Urinary bladder (tissue), 4 donors: Measurements from ENCODE around the gene PRLR. TPM values are rescaled to one million over a fixed set of nuclear protein-coding genes. Genes with fewer than 3 reads are reported as not detected.

Source experiments
- DNase-seq: peaks from one replicate; pipeline ENCODE4 v3.0.0-alpha.2; 2015; ENCODE audit errors: extremely low spot score
- H3K27ac ChIP-seq: one replicate; pipeline ENCODE4 v1.5.1; 2013; ENCODE audit warnings: low read depth, mild to moderate bottlenecking, moderate library complexity
- H3K36me3 ChIP-seq: one replicate; pipeline ENCODE4 v1.6.1; 2013; ENCODE audit warnings: mild to moderate bottlenecking, moderate library complexity; ENCODE audit not compliant: insufficient read depth
- H3K4me1 ChIP-seq: one replicate; pipeline ENCODE4 v1.6.1; 2013; ENCODE audit warnings: mild to moderate bottlenecking, moderate library complexity; ENCODE audit not compliant: insufficient read depth
- H3K4me3 ChIP-seq: one replicate; pipeline ENCODE4 v1.5.1; 2013; ENCODE audit warnings: low read depth, low read length
- WGBS: extraction: QIAGEN DNeasy Blood & Tissue Kit; methylation state at CpG from one replicate; pipeline ENCODE4 v1.1.7; 2013; 5-methylcytosine and 5-hydroxymethylcytosine counted together
- polyA plus RNA-seq: library from polyadenylated mRNA; stranded (reverse); fragments of 200-250 nt; gene quantifications from one replicate; pipeline ENCODE4 v1.2.3, GENCODE V29; 2013
- total RNA-seq: library from RNA; depleted of rRNA; stranded (reverse); fragments of >200 nt; gene quantifications from one replicate; pipeline ENCODE4 v1.2.3, GENCODE V29; 2014
- donor health status: healthy with polysubstance abuse.
- donor health status: healthy.

Gene PRLR
- total and polyA plus RNA-seq, 2 donors, result 0.98 to 9.7 TPM

DNA sequence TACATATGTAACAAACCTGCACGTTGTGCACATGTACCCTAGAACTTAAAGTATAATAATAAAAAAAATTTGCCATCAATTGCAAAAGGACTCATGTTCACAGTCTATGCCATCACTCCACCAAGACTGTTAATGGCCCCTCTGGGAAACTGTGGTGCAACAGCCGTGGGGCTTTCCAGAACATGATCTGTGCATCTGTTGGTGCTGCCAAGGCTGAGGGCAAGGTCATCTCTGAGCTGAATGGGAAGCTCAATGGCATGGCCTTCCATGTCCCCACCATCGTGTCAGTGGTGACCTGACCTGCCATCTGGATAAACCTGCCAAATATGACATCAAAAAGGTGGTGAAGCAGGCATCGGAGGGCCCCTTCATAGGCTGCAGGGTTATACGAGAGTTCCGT is 149.2 kb downstream of the PRLR start:
- H3K36me3 ChIP-seq, result no peaks in the 10 kb centered on the region
- H3K4me3 ChIP-seq, result no peak overlapping the region
- DNase-seq, result no peak
- no peaks in the 10 kb centered on the region for H3K4me1 ChIP-seq
- H3K27ac ChIP-seq, result no peak overlapping the region
- 89% methylated on average over 6 of the region's 6 CpGs for WGBS

DNA sequence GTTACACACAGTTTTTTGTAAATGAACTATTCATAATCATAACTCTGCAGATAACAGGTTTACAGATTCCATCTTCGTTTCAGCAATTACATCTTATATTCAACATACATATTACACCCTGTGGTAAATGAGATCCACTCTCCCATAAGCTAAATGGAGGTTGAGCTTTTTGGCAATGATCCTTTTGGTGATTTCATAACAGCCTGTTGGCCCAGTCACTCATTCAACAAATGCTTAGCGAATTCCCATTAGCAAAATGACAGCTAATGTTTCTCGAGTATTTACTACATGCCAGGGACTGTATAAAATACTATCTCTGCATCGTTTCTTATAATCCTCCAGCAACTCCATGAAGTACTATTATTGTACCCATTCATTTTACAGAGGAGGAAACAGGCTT is 157.1 kb downstream of the PRLR start:
- WGBS, result 59% methylated on average over 4 of the region's 4 CpGs
- DNase-seq, result no peak
- H3K27ac ChIP-seq, result no peak overlapping the region
- H3K4me3 ChIP-seq, result no peak overlapping the region
- H3K36me3 ChIP-seq, result no peaks in the 10 kb centered on the region
- H3K4me1 ChIP-seq, result no peaks in the 10 kb centered on the region

DNA sequence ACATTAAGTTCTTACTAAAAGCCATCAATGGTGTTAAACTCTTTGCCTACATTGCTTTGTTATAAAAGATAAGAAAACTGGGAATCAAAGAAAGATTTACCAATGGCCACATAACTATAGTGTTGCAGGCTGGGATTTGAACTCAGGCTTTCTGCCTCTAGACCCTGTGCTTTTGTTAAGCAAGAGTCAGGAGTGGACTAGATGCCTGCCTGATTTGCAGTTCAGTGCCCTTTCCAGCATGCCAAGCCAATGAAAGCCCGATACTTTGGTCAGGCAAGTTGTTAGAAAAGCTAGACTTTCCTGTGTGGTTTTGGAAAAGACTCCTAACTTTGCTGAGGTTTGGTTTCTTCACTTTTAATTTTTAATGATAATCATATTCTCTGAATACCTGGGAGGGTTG is 161.1 kb downstream of the PRLR start:
- DNase-seq, result no peak
- WGBS, result 98% methylated on average over 1 of the region's 1 CpG

DNA sequence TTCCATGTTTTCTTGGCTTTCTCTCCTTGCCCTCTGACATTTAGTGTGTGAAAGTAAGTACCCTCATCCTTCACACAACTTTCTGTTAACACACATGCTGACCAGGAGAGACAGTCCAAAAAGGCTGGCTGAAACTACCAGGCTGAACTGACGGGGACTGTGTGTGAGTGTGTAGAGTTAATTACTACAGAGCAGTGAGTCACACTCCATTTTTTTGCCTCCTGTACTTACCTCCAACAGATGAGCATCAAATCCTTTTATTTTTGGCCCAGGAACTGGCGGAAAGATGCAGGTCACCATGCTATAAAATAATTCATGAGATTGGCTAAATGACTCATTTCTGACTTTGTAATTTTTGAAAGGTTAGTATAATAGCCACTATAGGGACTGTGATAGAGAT is 162.3 kb downstream of the PRLR start:
- H3K36me3 ChIP-seq, result no peaks in the 10 kb centered on the region
- H3K4me3 ChIP-seq, result no peak overlapping the region
- no peaks in the 10 kb centered on the region for H3K4me1 ChIP-seq
- H3K27ac ChIP-seq, result no peak overlapping the region
- no peak for DNase-seq
- WGBS, result 93% methylated on average over 2 of the region's 2 CpGs

More for the DNA sequence above, 161.1 kb downstream of the PRLR start:
- no peak overlapping the region for H3K27ac ChIP-seq
- no peak overlapping the region for H3K4me3 ChIP-seq
- no peaks in the 10 kb centered on the region for H3K4me1 ChIP-seq
- no peaks in the 10 kb centered on the region for H3K36me3 ChIP-seq

DNA sequence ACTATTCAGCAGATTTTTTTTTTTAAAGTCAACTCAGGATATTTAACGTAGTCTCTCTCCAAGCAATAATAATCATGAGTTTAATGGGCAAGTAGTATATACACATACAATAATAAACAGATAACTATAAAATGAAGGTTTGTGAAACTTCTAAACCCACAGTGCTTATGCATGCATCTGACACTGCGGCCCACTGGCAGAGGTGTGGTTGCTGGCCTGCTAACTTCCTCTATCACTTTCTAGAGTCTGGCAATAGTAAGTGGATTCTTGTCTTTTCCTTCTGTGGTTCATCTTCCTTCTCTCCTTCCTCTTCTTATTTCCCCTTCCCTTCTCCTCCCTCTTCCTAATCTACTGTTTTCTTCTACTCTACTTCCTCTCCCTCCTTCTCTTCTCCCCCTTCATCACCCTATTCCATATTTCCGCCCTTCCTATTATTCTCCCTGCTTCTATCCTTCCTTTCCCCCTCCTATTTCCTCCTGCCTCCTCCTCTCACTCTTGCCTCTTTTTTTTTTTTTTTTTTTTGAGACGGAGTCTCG is 164.0 kb downstream of the PRLR start:
- Histone ChIP-seq H3K27ac (no peak overlapping the region), H3K4me1 (no peaks in the 10 kb centered on the region), H3K36me3 (peaks cover 2% of the 10 kb centered on the region), H3K4me3 (no peak overlapping the region)
- DNase-seq, result no peak
- 88% methylated on average over 5 of the region's 5 CpGs for WGBS

DNA sequence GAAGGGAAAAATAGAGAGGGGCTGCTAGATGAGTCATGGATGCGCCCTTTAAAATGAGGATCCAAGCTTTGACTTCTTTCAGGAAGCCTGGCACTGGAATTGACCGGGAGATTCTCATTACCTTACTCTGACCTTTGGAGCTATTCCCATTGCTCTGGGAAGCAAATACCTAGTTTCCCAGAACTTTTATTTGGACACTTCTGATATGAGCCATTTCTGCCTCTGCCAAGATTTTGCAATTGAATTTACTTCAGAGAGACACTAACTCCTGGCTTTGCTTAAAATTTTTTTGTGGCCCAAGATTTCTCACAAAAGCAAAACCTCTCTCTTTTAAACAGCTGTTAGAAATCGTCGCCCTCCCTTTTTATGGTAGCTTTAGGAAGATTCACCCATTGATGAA is 166.9 kb downstream of the PRLR start:
- Histone ChIP-seq H3K4me1 (no peaks in the 10 kb centered on the region), H3K27ac (no peak overlapping the region), H3K36me3 (peaks cover 2% of the 10 kb centered on the region), H3K4me3 (no peak overlapping the region)
- no peak for DNase-seq
- WGBS, result 52% methylated on average over 4 of the region's 4 CpGs

DNA sequence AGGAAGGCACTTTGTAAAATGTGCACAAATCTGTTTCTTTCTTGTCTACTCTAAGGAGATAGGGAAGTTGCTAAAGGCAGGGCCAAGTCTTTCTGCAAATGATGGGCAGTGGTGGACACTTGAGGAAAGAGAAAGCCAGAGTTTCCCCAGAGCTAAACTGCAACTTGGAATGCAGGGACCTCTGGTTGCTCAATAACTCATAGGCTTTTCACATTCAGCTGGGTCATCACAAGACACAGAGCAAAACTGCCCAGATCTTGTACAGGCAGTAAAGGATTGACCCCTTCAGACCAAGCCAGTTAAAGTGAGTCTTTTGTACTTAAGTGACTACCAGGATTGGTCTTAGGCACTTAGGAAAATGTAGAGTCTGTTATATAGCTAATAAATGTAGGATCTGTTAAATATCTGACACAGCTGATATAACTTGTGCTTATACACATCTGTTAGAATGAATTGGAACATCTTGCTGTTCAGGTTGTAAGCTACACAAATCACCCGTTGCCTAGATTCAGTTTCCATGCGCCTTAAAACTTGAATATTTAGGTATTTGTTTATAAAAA is 169.0 kb downstream of the PRLR start:
- Histone ChIP-seq H3K4me3 (no peak overlapping the region), H3K27ac (no peak overlapping the region), H3K4me1 (no peaks in the 10 kb centered on the region), H3K36me3 (peaks cover 2% of the 10 kb centered on the region)
- no peak for DNase-seq
- 42% methylated on average over 2 of the region's 2 CpGs for WGBS

DNA sequence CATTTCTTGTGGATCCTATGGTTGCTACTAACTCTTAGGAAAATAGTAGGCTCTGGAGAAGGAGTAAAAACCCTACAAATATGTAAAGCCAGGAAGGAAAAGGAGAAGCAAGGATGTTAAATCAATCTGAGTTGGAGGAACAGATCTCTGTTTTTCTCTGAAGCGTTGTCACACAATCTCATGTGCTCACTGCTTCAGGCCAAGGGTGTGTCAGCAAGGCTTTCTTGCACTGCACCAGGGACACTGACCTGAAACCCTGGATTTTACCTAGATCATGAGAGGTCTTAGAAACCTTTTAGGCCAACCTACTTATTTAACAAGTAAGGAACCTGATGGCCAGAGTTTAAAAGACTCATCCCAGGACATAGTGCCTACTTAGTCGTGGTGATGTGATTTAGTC is 170.1 kb downstream of the PRLR start:
- 89% methylated on average over 2 of the region's 2 CpGs for WGBS
- Histone ChIP-seq H3K36me3 (peaks cover 2% of the 10 kb centered on the region), H3K27ac (no peak overlapping the region), H3K4me3 (no peak overlapping the region), H3K4me1 (no peaks in the 10 kb centered on the region)
- DNase-seq, result no peak

DNA sequence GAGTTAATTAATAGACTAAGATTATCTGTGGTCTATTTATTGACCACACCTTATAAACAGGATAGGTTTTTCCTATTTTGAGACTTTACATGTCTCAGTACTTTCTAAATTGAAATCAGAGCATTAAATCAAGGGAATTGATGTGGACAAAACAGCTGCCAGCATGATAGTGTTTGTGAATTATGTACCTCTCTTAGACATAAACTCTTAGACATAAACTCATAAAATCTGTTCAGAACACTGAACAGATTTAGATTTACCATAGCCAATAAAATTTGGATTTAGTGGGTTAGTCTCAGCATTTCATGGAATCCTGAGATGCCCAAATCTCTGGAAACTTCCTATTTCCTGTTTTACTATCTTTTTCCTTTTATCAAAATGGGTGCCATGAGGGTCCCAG is 171.0 kb downstream of the PRLR start:
- peaks cover 2% of the 10 kb centered on the region for H3K36me3 ChIP-seq
- no peak overlapping the region for H3K27ac ChIP-seq
- no peak overlapping the region for H3K4me3 ChIP-seq
- no peak for DNase-seq
- no peaks in the 10 kb centered on the region for H3K4me1 ChIP-seq

DNA sequence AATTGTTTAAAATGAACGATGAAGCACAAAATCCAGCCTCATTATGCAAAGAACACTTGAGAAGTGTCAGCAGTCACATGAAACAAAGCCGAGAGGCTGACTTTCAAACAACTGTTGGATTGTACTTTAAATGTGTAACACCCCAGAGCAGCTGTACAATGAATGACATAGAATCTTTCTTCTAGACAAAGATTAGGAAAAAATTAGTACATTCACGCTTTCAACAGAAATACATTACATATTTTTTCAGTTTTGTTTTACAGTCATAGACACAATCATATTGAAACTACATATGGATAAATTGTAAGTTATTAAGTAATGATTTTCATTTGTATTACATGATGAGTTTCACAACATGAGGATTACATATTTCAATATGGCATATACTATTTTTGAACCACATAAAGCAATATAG is 171.9 kb downstream of the PRLR start:
- 70% methylated on average over 3 of the region's 3 CpGs for WGBS
- Histone ChIP-seq H3K27ac (no peak overlapping the region), H3K36me3 (peaks cover 2% of the 10 kb centered on the region), H3K4me3 (no peak overlapping the region), H3K4me1 (no peaks in the 10 kb centered on the region)
- DNase-seq, result no peak

DNA sequence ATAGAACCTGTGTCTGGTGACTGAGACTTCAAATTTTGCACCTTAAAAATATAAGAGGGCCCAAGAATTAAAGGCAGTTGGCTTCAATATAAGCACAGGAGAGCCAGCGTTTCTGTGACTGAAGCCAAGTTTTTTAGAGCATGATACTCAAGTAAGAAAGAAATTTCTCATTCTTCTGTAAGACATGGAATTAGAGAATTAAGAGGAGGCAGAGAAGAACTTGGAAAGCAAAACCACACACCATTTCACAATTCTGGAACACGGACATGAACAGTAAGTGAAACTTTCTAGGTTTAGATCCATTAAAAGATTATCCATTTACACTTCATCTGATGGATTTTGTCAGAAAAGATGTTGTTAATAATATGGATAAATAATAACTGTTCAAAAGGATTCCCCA is 173.6 kb downstream of the PRLR start:
- H3K27ac ChIP-seq, result no peak overlapping the region
- WGBS, result 55% methylated on average over 2 of the region's 2 CpGs
- no peaks in the 10 kb centered on the region for H3K36me3 ChIP-seq
- no peak for DNase-seq
- no peak overlapping the region for H3K4me3 ChIP-seq
- H3K4me1 ChIP-seq, result no peaks in the 10 kb centered on the region

DNA sequence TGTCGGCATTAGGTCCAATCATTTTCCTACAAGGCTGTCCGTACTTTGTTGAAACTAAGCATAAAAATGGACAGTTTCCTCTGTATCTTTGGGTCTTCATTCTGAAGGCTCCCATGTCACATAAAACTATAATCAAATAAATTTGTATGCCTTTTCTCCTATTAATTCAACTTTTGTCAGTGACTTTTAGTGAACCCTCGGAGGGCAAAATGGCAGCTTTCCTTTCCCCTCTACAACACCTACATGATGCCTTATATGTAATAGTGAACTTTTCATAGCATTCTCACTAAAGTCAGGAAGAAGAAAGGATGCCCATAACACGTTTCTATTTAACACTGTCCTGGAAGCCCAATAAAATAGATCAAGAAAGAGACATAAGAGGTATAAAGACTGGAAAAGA is 177.4 kb downstream of the PRLR start:
- no peak overlapping the region for H3K4me3 ChIP-seq
- no peaks in the 10 kb centered on the region for H3K4me1 ChIP-seq
- no peak for DNase-seq
- WGBS, result 88% methylated on average over 4 of the region's 4 CpGs
- H3K36me3 ChIP-seq, result no peaks in the 10 kb centered on the region
- no peak overlapping the region for H3K27ac ChIP-seq

DNA sequence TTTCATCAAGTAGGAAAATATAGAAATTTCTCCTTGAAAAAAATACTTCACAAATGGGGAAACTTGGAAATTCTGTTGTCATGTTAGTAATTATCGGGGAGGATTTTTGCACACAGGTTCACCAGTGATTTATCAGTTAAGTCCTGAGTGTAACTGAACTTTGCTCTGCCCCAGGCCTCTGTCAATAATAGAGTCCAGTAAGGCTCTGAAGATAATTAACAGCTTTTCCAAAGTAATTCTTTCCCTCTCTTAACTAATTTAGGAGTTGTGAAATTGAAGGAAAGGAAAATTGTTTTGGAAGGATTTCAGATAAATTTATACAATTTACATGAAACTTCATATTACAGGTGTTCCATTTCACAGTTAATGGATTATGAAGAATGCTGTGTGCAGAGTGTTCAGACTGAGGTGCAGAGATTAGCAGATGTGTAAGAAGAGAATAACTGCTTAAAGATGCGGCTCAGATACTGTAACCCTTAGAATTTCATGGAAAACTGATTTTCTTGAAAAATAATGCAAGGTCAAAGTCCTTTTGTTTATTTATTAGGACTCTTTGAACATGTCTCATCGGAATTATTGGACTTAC is 179.7 kb downstream of the PRLR start:
- H3K27ac ChIP-seq, result no peak overlapping the region
- no peak for DNase-seq
- H3K36me3 ChIP-seq, result no peaks in the 10 kb centered on the region
- H3K4me1 ChIP-seq, result no peaks in the 10 kb centered on the region
- no peak overlapping the region for H3K4me3 ChIP-seq
- 75% methylated on average over 3 of the region's 3 CpGs for WGBS

DNA sequence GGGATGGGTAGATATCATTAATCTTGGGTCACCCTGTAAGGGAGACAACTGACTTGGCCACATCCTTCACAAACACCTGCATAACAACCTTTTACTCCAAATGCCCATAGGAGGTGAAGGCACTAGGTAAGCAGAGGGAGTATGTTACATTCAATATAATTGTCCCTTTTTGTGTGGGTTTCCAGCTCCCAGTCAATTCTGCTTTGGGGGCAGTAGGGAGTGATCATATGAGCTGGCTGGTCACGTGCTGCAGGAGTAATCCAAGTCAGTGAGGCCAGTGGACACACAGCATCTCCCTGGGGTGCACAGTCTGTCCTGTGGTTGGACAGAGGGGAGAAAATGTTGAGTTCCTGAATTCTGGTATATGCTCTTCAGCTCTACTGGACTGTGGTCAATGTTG is 181.4 kb downstream of the PRLR start:
- Histone ChIP-seq H3K36me3 (no peaks in the 10 kb centered on the region), H3K27ac (no peak overlapping the region), H3K4me1 (no peaks in the 10 kb centered on the region), H3K4me3 (no peak overlapping the region)
- no peak for DNase-seq
- WGBS, result 89% methylated on average over 1 of the region's 1 CpG
